ENCODE results near the gene RNF32. TPM values are rescaled to one million over a fixed set of nuclear protein-coding genes. Genes with fewer than 3 reads are reported as not detected.

RNF32 gene
- total RNA-seq, 1 experiment from 2014 or later, result 1.5 TPM

DNA sequence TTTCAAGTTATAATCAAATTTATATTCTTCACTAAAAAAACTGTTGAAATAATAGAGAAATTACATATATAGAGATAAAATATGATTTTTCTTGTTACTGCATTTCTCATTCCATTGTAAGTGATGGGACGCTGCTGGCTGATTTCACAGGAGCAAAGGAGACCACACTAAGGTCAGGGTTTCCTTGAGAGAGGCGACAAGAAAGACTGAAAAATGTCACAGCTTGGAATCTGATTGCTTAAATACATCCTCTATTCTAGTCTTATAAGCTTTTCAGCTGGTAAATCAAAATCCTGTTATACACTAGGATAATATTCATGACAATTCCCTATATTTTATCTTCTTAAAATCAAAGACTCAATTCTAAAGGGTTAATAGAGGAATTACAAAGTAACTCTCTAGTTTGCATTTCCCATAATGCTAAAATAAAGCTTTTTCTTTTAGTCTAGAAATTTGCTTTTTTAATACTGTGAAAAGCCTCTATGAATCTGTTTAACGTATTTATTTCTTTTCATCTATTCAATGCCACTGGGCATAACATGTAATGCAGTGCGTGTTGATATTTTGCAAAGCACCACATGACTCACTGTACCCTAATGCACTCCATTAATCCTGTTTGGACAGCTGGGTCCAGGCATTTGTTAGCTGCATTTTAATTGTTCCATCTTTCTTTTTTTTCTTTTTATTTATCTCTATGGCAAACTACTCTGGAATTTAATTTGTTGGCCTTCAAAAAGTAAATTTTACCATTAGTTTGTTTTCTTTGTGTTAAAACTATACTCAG, 81.7 kb downstream of the RNF32 start:
- ChIA-PET CTCF (no interaction called here), POLR2A (ENCODE audit: low non-redundant PET) (no interaction called here)
- no peaks in the 10 kb centered on the region for H3K27me3 ChIP-seq (replicated peaks; ENCODE audit: insufficient read depth, low read depth, low read length, poor library complexity)
- no TSS peak for BruUV-seq (replicated peaks)
- no peaks in the 10 kb centered on the region for H3K36me3 ChIP-seq (ENCODE audit: insufficient read depth, low read length, poor library complexity, severe bottlenecking)
- no peak overlapping the region for H3K4me3 ChIP-seq (ENCODE audit: low read depth, low read length, poor library complexity, severe bottlenecking)
- DNase-seq (ENCODE audit: low spot score), result no peak
- H3K4me1 ChIP-seq (ENCODE audit: insufficient read depth, low read length, poor library complexity, severe bottlenecking), result no peaks in the 10 kb centered on the region
- no peaks in the 10 kb centered on the region for H3K9me3 ChIP-seq (ENCODE audit: low read depth, low read length, poor library complexity, severe bottlenecking)
- TF ChIP-seq EZH2 (IDR thresholded peaks at IDR 0.05; ENCODE audit: borderline replicate concordance, low read depth, low read length, poor library complexity, severe bottlenecking) (no peak), CTCF (conservative IDR thresholded peaks at IDR 0.05; ENCODE audit: low read depth, low read length) (no peak)
- no peak overlapping the region for H3K27ac ChIP-seq (ENCODE audit: low read depth, low read length, poor library complexity, severe bottlenecking)
- intact Hi-C loops (cut with micrococcal nuclease; ENCODE audit: unreplicated experiment), result no loop called here

GRCh38 chr7:156725073-156725472, 84.5 kb downstream of the RNF32 start:
- TF ChIP-seq EZH2 (IDR thresholded peaks at IDR 0.05; ENCODE audit: borderline replicate concordance, low read depth, low read length, poor library complexity, severe bottlenecking) (no peak), CTCF (conservative IDR thresholded peaks at IDR 0.05; ENCODE audit: low read depth, low read length) (no peak)
- POLR2A ChIA-PET (ENCODE audit: low non-redundant PET), result no interaction called here
- no peak for DNase-seq (ENCODE audit: low spot score)
- Histone ChIP-seq H3K36me3 (ENCODE audit: insufficient read depth, low read length, poor library complexity, severe bottlenecking) (no peaks in the 10 kb centered on the region), H3K4me3 (ENCODE audit: low read depth, low read length, poor library complexity, severe bottlenecking) (no peak overlapping the region), H3K27ac (ENCODE audit: low read depth, low read length, poor library complexity, severe bottlenecking) (no peak overlapping the region), H3K4me1 (ENCODE audit: insufficient read depth, low read length, poor library complexity, severe bottlenecking) (no peaks in the 10 kb centered on the region), H3K9me3 (ENCODE audit: low read depth, low read length, poor library complexity, severe bottlenecking) (no peaks in the 10 kb centered on the region), H3K27me3 (replicated peaks; ENCODE audit: insufficient read depth, low read depth, low read length, poor library complexity) (no peaks in the 10 kb centered on the region)
- no TSS peak for BruUV-seq (replicated peaks)
- intact Hi-C loops (cut with micrococcal nuclease; ENCODE audit: unreplicated experiment), result no loop called here
- CTCF ChIA-PET, result no interaction called here

DNA sequence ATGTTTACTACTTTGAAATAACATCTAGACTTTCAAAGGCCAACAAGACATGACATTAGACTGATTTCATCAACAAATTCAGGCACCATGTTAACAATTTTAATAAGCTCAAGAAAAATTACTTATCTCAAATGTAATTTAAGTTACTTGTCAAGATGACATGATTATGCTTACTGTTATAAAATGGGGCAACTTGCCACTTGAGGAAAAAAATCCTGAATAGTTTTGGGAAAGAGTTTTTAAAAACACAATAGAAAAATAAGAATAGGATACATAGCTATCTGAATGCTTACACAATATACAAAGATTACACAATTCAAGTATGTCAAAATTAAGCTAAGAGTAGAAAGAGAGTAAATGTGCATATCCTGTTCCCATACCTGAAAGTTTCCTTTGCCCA, 85.4 kb downstream of the RNF32 start:
- intact Hi-C loops (cut with micrococcal nuclease; ENCODE audit: unreplicated experiment), result no loop called here

More for the DNA sequence above, 85.4 kb downstream of the RNF32 start:
- Histone ChIP-seq H3K4me1 (ENCODE audit: insufficient read depth, low read length, poor library complexity, severe bottlenecking) (no peaks in the 10 kb centered on the region), H3K27ac (ENCODE audit: low read depth, low read length, poor library complexity, severe bottlenecking) (no peak overlapping the region), H3K36me3 (ENCODE audit: insufficient read depth, low read length, poor library complexity, severe bottlenecking) (no peaks in the 10 kb centered on the region), H3K9me3 (ENCODE audit: low read depth, low read length, poor library complexity, severe bottlenecking) (no peaks in the 10 kb centered on the region), H3K4me3 (ENCODE audit: low read depth, low read length, poor library complexity, severe bottlenecking) (no peak overlapping the region), H3K27me3 (replicated peaks; ENCODE audit: insufficient read depth, low read depth, low read length, poor library complexity) (no peaks in the 10 kb centered on the region)
- POLR2A ChIA-PET (ENCODE audit: low non-redundant PET), result no interaction called here
- CTCF ChIA-PET, result no interaction called here
- no TSS peak for BruUV-seq (replicated peaks)
- DNase-seq (ENCODE audit: low spot score), result no peak
- TF ChIP-seq CTCF (conservative IDR thresholded peaks at IDR 0.05; ENCODE audit: low read depth, low read length), result no peak
- no peak for TF ChIP-seq EZH2 (IDR thresholded peaks at IDR 0.05; ENCODE audit: borderline replicate concordance, low read depth, low read length, poor library complexity, severe bottlenecking)

Measured in A673 (cell line).